CMK (cell line): ENCODE results near the gene CCDC13.
"Not testable (repeated sequence)": the region's sequence is repeated elsewhere in the genome, so short reads cannot be mapped to it uniquely, and the experiment has no call there.

Source experiments
- DNase-seq: peaks from one replicate; pipeline ENCODE4 v3.0.0-alpha.2; 2010; ENCODE audit warnings: low read depth

Gene CCDC13

DNA sequence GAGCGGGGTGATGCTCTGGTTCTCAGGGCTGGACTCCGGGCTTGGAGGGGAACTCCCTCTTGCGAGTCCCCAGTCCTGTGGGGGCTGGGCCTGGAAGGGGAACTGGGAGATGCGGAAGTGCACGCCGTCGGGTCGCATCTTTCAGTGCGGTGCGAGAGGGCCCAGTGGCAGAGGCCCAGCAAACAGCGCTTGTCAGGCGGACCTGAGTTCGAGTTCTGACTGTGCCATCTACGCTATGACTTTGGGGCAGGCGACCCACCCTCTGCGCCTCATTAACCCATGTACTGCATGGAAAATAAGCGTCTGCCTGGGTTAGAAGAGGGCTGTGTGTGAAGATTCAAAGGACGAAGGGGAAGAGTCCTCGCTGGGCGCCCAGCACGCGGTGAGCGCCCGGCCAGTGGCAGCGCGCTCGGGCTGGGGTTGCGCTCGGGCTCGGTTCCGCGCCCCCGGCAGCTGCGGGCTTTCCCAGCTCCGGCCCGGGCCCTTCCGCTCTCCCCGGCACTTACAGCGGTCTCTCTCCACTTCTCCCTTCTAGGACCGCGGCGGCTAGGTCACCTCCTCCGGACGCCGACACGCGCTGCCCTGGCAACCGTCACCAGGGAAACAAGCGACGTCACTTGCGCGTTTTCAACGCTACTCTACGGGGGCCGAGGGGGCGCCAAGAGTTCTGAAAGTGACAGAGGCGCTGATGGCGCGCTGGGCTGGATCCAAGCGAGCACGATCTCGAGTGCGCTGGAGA lies at the start of gene CCDC13:
Gene CCDC13, minus strand, starts transcription at position 584 of the 739 bp plus-strand sequence. CDS start 14,908 bp downstream, outside the sequence.
- DNase-seq: peak; percentile 88

- no peak for DNase-seq
Observed at GRCh38 chr3:42822828-42823227, 49.8 kb upstream of the CCDC13 start.

DNA sequence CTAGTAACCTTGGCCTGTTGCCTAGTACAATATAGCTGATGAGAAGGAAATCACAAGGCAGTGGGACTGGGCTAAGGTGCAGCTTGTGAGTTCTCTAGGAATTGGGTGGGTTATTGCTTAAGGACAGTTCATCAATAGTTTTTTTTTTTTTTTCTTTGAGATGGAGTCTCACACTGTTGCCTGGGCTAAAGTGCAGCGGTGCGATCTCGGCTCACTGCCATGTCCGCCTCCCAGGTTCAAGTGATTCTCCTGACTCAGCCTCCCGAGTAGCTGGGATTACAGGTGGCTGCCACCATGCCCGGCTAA lies 47.6 kb upstream of the CCDC13 start:
- DNase-seq: no peak

DNA sequence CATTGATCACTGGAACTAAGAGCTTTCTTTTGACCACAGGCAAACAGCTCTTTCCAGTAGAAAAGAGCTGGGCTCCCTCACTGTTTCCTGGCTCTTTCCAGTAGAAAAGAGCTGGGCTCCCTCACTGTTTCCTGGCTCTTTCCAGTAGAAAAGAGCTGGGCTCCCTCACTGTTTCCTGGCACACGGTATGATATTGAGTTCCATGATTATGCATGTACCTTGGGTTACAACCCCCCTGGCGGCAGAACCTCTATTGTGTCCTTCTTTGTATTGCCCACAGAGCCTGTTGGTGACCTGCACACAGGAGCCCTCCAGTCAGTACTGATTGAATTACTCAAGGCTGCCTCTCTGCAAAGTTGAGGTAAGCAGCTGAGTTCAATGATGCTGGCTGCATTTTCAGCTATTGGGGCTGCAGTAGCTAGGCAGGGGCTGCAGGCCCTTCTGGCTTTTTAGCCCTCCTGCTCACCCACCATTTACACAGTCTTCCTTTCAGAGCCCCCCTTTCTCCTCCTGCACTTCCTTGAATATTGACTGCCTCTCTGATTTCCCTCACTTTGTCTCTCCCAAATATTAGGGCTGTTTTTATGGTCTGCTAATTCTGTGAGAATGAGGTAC lies 46.4 kb upstream of the CCDC13 start:
- DNase-seq: no peak

DNA sequence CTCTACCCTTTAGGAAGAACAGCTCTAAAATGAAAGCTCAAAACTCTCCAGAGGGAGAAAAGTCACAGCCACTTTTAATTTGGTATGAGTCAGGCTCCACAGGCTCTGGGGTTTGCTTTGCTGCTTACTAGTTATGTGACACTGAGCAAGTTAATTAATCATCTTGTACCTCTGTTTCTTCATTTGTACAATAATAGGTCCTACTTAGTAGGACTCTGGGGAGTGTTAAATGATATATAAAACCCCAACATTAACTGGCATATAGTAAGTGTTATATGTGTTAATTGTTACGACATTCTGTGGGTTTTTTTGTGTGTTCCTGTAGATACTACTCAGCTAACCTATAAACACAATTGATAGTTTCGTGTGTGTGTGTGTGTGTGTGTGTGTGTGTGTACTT lies 42.8 kb upstream of the CCDC13 start:
- DNase-seq: no peak

DNA sequence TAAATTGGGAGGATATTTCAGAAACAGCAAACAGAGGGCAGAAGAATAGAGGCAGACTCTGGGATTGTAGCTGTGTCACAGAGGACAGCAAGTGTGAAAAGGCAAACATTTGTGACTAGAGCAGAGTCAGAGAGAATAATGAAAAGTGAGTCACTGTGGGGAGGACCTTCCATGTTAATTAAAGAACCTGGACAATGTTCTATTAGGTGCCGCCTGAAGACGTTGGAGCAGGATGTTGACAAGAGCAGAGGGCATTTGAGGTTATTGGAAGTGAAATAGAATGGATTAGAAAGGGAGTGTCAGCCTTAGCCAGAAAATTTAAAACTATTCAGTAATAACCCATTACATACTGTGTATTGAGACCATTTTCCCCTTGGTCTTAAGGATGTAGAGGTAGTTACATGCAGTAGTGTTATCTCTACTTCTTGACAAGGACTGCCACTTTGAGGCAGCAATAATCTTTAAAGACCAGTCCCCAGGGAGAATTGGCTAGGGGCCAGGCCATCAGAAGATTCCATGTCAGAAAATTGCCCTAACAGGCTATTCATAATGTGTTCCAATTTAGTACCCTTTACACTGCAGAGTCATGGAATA lies 42.0 kb upstream of the CCDC13 start:
- no peak for DNase-seq

GRCh38 chr3:42814246-42814645 lies 41.2 kb upstream of the CCDC13 start:
- no peak for DNase-seq

DNA sequence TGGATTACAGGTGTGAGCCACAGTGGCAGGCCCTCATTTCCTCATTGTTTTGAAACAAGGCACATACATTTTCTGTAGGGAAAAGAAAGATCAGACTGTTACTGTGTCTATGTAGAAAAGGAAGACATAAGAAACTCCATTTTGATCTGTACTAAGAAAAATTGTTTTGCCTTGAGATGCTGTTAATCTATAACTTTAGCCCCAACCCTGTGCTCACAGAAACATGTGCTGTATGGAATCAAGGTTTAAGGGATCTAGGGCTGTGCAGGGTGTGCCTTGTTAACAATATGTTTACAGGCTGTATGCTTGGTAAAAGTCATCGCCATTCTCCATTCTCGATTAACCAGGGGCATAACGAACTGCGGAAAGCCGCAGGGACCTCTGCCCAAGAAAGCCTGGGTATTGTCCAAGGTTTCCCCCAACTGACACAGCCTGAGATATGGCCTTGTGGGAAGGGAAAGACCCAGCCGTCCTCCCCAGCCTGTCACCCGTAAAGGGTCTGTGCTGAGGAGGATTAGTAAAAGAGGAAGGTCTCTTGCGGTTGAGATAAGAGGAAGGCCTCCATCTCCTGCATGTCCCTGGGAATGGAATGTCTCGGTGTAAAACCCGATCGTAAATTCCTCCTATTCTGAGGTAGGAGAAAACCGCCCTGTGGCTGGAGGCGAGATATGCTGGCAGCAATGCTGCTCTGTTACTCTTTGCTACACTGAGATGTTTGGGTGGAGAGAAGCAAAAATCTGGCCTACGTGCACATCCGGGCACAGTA lies 38.2 kb upstream of the CCDC13 start:
- DNase-seq: peak; percentile 64

- not testable (repeated sequence) for DNase-seq
Observed at GRCh38 chr3:42810706-42811105, 37.7 kb upstream of the CCDC13 start.

GRCh38 chr3:42809202-42809601 lies 36.1 kb upstream of the CCDC13 start, which contains the start of gene ACKR2:
TSS of gene ACKR2 (plus strand) at chr3:42809445. CDS start at chr3:42864503, 55,058 bp downstream.
- no peak for DNase-seq

GRCh38 chr3:42807929-42808328 lies 34.9 kb upstream of the CCDC13 start:
- DNase-seq: no peak

DNA sequence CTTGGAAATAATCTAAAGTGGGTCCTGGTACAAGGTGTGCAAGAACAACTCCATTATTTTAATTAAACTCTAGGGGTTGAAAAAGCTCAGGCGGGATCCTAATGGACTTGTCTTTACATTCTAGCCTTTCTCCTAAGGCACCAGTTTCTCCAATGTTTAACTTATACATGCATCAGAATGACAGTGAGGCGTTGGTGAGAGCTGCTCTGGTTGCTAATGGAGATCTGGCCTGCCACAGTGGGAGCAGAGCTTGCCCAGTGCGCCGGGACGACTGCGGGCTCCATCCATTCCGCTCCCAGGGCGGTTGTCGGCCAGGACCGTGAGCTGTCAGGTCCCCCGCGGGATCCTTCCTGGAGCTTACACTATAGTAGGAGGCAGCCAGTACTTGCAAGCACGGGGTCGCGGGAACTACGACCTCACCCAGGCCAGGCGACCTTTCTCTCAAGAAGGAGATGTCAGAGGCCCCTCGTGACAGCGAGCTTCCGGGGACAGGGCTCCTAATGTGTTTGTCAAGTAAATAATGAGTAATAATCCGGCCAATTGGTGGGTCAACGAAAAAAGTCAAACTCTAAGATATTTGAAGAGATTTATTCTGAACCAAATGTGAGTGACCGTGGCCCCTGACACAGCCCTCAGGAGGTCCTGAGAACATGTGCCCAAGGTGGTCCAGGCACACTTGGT lies 32.2 kb upstream of the CCDC13 start:
- DNase-seq: no peak

DNA sequence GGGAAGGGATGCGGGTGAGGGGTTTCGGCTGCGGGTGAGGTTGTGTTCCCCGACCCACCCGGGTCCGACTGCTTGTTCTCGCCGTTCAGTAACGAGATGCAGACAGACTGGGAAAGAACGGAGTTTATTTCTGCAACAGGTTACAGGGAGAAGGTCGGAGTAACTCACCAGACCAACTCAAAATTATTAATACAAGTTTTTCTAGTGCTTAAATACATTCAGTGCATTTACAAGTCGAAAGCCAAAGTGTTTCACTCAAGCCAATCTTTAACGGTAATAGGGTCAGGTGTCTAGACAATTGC lies 31.7 kb upstream of the CCDC13 start:
- DNase-seq: no peak

DNA sequence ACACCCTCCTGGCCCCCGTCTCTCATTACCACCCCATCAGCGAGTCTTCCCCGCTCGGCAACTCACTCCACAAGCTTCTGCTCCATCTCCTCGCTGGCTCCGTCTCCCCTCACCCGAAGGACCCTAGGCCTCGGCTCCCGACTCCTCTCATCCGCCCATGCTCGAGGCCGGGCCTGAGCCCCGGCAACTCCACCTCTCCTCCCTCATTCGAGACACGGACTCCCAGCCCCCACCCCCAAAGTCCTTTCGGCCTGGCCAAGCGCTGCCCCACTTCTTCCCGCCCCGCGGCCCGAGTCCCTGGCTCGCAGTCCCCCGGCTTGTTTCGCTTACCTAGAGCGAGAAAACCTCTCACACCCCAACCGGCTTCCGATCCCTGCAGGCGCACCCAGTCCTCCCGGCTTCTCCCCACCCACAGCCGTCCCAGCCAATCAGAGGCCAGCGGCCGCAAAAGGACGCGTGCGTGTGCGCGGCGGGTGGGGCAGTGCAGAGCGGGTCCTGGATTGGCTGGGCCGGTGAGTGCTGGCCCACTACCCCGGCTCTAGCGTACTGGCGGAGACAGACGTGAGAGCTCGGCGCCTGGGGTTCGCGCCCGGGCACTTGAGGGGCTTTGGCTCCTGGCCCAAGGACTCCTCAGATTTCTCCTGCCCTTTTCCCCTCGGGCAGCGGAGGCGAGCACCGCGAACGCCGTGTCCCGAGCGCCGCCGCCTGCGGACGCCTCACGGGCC lies 31.2 kb upstream of the CCDC13 start, which contains the start of gene HIGD1A:
Gene HIGD1A, minus strand, starts transcription at position 385 of the 725 bp plus-strand sequence. CDS start 10,237 bp downstream, outside the sequence.
- peak; percentile 87 for DNase-seq

DNA sequence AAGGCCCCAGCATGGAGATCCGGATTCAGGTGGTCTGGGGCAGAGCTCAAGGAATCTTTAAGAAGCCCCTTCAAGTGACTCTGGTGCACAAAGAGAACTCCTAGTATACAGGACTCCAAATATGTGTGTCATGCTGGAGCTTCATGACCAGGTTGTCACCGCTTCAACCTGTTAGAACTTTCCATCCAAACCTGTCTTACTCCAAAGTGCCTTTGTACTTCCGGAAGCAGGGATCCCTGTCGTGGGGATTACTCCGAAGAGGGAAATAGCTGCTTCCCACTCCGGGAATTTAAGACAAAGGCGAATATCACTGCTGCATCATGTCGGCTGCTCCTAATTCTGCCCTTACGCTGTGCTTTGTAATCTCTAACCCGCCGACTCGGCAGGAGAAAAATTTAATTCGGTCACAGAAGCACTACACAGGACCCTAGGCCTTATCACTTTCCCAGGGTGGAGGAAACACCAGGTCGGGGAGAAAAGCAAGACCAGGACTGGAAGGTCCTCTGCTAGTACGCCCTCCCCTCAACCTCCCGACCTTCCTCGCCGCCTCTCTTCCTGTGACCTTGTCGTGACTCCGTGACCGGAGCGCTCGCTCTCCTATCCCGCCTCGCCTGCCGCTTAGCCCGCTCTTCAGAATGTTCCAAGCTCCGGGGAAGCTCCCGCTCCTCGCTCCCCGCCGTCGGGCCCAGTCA lies 30.5 kb upstream of the CCDC13 start:
- no peak for DNase-seq

GRCh38 chr3:42802876-42803413 lies 29.9 kb upstream of the CCDC13 start:
- DNase-seq: no peak

DNA sequence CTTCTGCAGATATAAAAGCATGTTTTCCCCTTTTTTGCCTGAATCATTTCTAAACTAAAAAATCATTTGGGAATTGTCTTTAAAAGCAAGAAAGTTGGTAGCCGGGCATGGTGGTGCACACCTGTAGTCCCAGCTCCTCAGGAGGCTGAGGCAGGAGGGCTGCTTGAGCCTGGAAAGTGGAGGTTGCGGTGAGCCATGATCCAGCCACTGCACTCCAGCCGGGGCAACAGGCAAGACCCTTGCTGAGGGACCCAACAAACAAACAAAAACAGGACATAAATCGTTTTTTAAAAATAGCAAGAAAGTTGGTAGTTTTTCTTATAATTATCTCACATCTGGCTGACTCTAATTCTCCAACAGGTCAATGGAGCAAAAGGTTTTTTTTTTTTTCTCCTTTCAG lies 28.7 kb upstream of the CCDC13 start:
- no peak for DNase-seq

GRCh38 chr3:42801048-42801620 lies 28.1 kb upstream of the CCDC13 start:
- no peak for DNase-seq

DNA sequence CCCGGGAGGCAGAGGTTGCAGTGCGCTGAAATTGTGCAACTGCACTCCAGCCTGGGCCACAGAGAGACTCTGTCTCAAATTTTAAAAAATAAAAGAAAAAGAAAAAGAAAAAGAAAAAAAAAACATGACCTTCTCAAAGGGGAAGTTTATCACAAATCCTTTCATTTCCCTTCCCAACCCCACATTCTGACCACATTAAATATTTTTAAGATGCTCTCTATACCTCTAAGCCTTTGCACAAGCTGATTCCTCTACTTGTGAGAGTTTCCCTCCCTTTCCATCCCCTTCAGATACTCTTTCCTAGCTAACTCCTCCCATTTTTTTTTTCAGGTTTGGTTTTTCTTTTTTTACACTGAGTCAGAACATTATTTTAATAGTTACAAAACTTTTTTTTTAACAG lies 27.2 kb upstream of the CCDC13 start:
- DNase-seq: no peak

GRCh38 chr3:42799376-42799775 lies 26.3 kb upstream of the CCDC13 start:
- no peak for DNase-seq
